Upper lobe of left lung (tissue), 6 donors: ENCODE data around the gene R3HDM1. TPM values are rescaled to one million over a fixed set of nuclear protein-coding genes. Genes with fewer than 3 reads are reported as not detected.

Source experiments
- ATAC-seq, 2 donors: fragments of 200-7000 bp; cut with Tn5 transposase; one replicate each; pipeline ENCODE4 v1.9.1; 2022; ENCODE audit warnings: mild to moderate bottlenecking in 2 of 2, moderate library complexity in 2 of 2; ENCODE audit not compliant: low FRiP score in 2 of 2
- DNase-seq, 2 donors: peaks; one replicate each; pipeline ENCODE4 v3.0.0-alpha.2; 2019 to 2020
- H3K27ac ChIP-seq, 4 donors: fragments of 200-600 bp; sonication (generic); one replicate each; pipeline ENCODE4 v1.5.1; 2016 to 2019
- H3K27me3 ChIP-seq, 4 donors: fragments of 200-600 bp; sonication (generic); one replicate each; pipeline ENCODE4 v1.5.1; 2017 to 2019
- H3K36me3 ChIP-seq, 4 donors: fragments of 200-600 bp; sonication (generic); one replicate each; pipeline ENCODE4 v1.5.1; 2016 to 2019
- H3K4me1 ChIP-seq, 4 donors: fragments of 200-600 bp; sonication (generic); one replicate each; pipeline ENCODE4 v1.5.1; 2018 to 2019
- H3K4me3 ChIP-seq, 4 donors: fragments of 200-600 bp; sonication (generic); one replicate each; pipeline ENCODE4 v1.5.1; 2017 to 2019; ENCODE audit warnings: mild to moderate bottlenecking in 2 of 4, moderate library complexity in 1 of 4
- H3K9me3 ChIP-seq, 4 donors: fragments of 200-600 bp; sonication (generic); one replicate each; pipeline ENCODE4 v1.5.1; 2018 to 2019
- EP300 ChIP-seq, 4 donors: sonication (generic); formaldehyde crosslinking; IDR thresholded peaks; one replicate each; pipeline ENCODE4 v1.5.1; 2017; ENCODE audit warnings: antibody characterized with exemption in 4 of 4, control low read depth in 2 of 4
- POLR2A ChIP-seq, 4 donors: fragments of 450-650 bp; IDR thresholded peaks; one replicate each; pipeline ENCODE4 v1.5.1; 2016 to 2017; ENCODE audit warnings: antibody characterized with exemption in 4 of 4, mild to moderate bottlenecking in 2 of 4
- POLR2AphosphoS5 ChIP-seq, 2 donors: sonication (generic); formaldehyde crosslinking; IDR thresholded peaks; one replicate each; pipeline ENCODE4 v1.5.1; 2017; ENCODE audit warnings: antibody characterized with exemption in 2 of 2
- WGBS, 2 donors: methylation state at CpG; one replicate each; pipeline ENCODE4 v1.1.5; 2017 to 2018; 5-methylcytosine and 5-hydroxymethylcytosine counted together
- total RNA-seq, 6 donors: library from RNA; depleted of rRNA in 4 of 6; stranded (reverse); fragments of >200 nt in 4 of 6; gene quantifications; one replicate each; pipeline versions ENCODE4 v1.1.0 to v1.2.1, GENCODE V29; 2016 to 2021
- TF ChIP-seq, protein P1 (sequence below), 6 experiments: fragments of 450-650 bp in 4 of 6; fragments of 200-600 bp in 2 of 6; sonication (generic) in 2 of 6; IDR thresholded peaks; one replicate each; pipeline ENCODE4 v1.5.1; 2016 to 2019; ENCODE audit warnings: antibody characterized with exemption in 6 of 6
- donor health status: DM: no; HTN: no; CAD: no; lungs with moderate emphysema.
- donor health status: DM: no; HTN: yes; CAD: no; lungs with severe emphysema.

The R3HDM1 gene
- total RNA-seq, 6 donors from 2014 or later = 9.0 to 43.0 (median 16.2) TPM

DNA sequence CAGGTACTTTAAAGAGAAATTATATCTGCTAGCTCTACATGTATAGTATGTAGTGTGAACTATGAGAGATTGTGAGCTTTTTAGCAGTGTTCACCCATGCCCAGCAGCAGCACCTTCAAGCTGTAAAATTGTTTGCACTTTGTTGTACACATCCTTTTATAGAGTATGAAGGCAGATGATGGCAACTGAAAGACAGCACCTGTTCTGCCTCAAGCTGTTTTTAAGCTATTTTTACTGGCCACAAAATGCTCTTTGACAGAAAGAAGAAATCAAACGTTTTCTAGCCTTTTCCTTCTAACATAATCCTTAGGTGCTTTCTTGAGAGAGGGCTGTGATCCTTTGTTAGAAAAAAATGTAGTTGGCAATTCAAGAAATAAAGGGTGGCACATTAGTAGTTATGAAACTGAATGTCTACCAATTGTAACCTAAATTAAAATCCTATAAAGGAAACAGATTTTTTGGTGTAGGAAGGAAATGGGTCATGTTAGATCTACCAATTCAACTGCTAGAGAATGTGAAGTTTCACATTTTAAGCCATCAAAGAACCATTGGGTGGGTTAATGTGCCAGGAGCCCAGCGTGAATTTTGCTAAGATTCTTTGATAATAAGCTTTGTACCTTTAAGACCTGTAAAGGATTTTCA, 59.5 kb downstream of the R3HDM1 start:
- no peaks in the 10 kb centered on the region for H3K4me1 ChIP-seq
- H3K27ac ChIP-seq = no peak overlapping the region
- TF ChIP-seq POLR2A (IDR thresholded peaks at IDR 0.05) (no peak), EP300 (IDR thresholded peaks at IDR 0.05) (no peak), POLR2AphosphoS5 (IDR thresholded peaks at IDR 0.05) (no peak)
- TF ChIP-seq, protein P1, sequence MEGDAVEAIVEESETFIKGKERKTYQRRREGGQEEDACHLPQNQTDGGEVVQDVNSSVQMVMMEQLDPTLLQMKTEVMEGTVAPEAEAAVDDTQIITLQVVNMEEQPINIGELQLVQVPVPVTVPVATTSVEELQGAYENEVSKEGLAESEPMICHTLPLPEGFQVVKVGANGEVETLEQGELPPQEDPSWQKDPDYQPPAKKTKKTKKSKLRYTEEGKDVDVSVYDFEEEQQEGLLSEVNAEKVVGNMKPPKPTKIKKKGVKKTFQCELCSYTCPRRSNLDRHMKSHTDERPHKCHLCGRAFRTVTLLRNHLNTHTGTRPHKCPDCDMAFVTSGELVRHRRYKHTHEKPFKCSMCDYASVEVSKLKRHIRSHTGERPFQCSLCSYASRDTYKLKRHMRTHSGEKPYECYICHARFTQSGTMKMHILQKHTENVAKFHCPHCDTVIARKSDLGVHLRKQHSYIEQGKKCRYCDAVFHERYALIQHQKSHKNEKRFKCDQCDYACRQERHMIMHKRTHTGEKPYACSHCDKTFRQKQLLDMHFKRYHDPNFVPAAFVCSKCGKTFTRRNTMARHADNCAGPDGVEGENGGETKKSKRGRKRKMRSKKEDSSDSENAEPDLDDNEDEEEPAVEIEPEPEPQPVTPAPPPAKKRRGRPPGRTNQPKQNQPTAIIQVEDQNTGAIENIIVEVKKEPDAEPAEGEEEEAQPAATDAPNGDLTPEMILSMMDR (IDR thresholded peaks at IDR 0.05) = no peak
- H3K4me3 ChIP-seq = no peak overlapping the region
- 71 to 74% methylated on average over 2 of the region's 2 CpGs for WGBS, 2 donors
- ATAC-seq (no peak), DNase-seq (no peak)
- H3K27me3 ChIP-seq = no peaks in the 10 kb centered on the region
- no peaks in the 10 kb centered on the region for H3K36me3 ChIP-seq
- H3K9me3 ChIP-seq = peaks cover 0 to 8% (median 5%) of the 10 kb centered on the region in 4 donors

DNA sequence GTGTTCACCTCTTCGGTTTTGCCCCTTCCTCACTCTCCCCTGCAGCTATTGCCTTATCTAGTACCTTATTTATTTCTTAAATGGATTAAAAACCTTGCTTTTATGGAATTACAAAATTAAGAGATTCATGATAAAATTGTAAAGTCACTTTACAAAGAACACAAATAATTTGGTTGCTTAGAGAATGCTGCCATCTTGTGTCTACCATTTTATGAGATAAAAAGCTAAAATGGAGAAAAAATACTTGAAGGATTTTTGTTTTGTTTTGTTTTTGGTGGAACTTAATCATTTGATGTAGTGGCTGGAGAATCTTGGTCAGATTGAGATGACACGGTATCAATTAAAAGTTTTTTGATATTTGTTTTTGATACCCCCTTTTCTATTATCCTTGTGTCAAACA, 69.6 kb downstream of the R3HDM1 start:
- TF ChIP-seq EP300 (IDR thresholded peaks at IDR 0.05) (no peak), POLR2A (IDR thresholded peaks at IDR 0.05) (no peak), POLR2AphosphoS5 (IDR thresholded peaks at IDR 0.05) (no peak)
- TF ChIP-seq, protein P1 (IDR thresholded peaks at IDR 0.05) = no peak

DNA sequence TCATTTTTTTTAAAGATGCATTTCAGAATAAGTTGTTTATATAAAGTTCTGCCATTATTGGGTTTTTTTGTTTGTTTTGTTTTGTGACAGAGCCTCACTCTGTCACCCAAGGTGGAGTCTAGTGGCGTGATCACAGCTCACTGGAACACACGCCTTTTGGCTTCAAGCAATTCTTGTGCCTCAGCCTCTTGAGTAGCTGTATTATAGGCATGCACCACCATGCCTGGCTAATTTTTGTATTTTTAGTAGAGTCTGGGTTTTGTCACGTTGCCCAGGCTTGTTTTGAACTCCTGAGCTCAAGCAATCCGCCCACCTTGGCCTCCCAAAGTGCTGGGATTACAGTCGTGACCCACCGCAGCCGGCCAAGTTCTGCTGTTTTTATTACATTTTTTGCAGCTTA, 72.3 kb downstream of the R3HDM1 start:
- Histone ChIP-seq H3K36me3 (peaks cover 0 to 39% (median 13%) of the 10 kb centered on the region in 4 donors), H3K27ac (no peak overlapping the region), H3K4me3 (no peak overlapping the region), H3K4me1 (no peaks in the 10 kb centered on the region), H3K27me3 (no peaks in the 10 kb centered on the region), H3K9me3 (no peaks in the 10 kb centered on the region)
- WGBS, 2 donors = 88 to 89% methylated on average over 7 of the region's 7 CpGs
- ATAC-seq = no peak
- DNase-seq = no peak
- TF ChIP-seq EP300 (IDR thresholded peaks at IDR 0.05) (no peak), POLR2A (IDR thresholded peaks at IDR 0.05) (no peak), POLR2AphosphoS5 (IDR thresholded peaks at IDR 0.05) (no peak)
- TF ChIP-seq, protein P1 (IDR thresholded peaks at IDR 0.05) = no peak

More for the DNA sequence above, 69.6 kb downstream of the R3HDM1 start:
- Histone ChIP-seq H3K4me3 (no peak overlapping the region), H3K27me3 (no peaks in the 10 kb centered on the region), H3K27ac (no peak overlapping the region), H3K9me3 (no peaks in the 10 kb centered on the region), H3K36me3 (peaks cover 0 to 33% (median 12%) of the 10 kb centered on the region in 4 donors), H3K4me1 (no peaks in the 10 kb centered on the region)
- 89 to 93% methylated on average over 2 of the region's 2 CpGs for WGBS, 2 donors
- DNase-seq (no peak), ATAC-seq (no peak)

DNA sequence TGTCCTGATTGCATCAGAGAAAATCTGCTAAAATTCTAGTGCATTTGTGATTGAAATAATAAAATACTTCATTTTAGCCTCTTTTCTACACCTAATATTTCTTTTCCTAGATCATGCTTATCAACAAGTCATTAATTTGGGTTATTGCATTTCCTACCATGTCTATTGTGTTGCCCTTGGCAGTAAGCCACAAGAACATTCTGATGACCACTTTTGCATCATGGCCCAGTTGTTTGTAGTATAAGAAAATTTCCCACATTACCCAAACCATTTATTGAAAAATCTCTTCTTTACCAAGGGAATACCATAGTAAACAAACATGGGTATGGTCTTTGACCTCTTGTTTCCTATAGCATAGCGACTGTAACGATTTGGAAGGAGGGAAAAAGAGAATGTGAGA, 76.3 kb downstream of the R3HDM1 start:
- H3K27me3 ChIP-seq = no peaks in the 10 kb centered on the region
- DNase-seq = no peak
- H3K4me1 ChIP-seq = no peaks in the 10 kb centered on the region
- WGBS, 2 donors = 87 to 88% methylated on average over 2 of the region's 2 CpGs
- H3K9me3 ChIP-seq = no peaks in the 10 kb centered on the region
- H3K4me3 ChIP-seq = no peak overlapping the region
- TF ChIP-seq EP300 (IDR thresholded peaks at IDR 0.05) (no peak), POLR2AphosphoS5 (IDR thresholded peaks at IDR 0.05) (no peak), POLR2A (IDR thresholded peaks at IDR 0.05) (no peak)
- TF ChIP-seq, protein P1 (IDR thresholded peaks at IDR 0.05) = no peak
- no peak for ATAC-seq
- no peak overlapping the region for H3K27ac ChIP-seq
- peaks cover 0 to 37% (median 13%) of the 10 kb centered on the region in 4 donors for H3K36me3 ChIP-seq

DNA sequence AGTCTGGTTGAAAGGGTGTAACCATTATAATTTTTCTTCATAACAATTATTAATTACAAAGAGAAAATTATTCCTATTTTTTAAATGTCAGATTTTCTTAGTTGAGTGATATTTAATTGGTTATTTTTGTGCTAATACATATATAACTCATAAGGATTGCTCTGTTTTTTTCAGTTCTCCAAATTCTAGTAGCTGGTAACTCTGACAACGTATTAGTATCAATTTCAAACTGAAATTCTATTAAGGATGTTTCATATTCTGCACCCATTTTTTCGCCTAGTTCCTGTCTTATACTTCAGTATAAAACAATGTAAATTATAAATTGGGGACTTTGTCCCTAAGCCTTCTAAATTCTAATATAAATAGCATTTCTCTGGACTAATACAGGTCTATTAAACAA, 81.0 kb downstream of the R3HDM1 start:
- DNase-seq (no peak), ATAC-seq (no peak)
- Histone ChIP-seq H3K4me1 (no peaks in the 10 kb centered on the region), H3K27ac (no peak overlapping the region), H3K9me3 (no peaks in the 10 kb centered on the region), H3K36me3 (no peaks in the 10 kb centered on the region), H3K27me3 (no peaks in the 10 kb centered on the region), H3K4me3 (no peak overlapping the region)
- 95 to 96% methylated on average over 2 of the region's 2 CpGs for WGBS, 2 donors
- TF ChIP-seq POLR2AphosphoS5 (IDR thresholded peaks at IDR 0.05) = no peak
- TF ChIP-seq, protein P1 (IDR thresholded peaks at IDR 0.05) = no peak
- TF ChIP-seq EP300 (IDR thresholded peaks at IDR 0.05) = no peak
- TF ChIP-seq POLR2A (IDR thresholded peaks at IDR 0.05) = no peak
